HepG2 (cell line): ENCODE measurements around the gene ANO1. TPM values are rescaled to one million over a fixed set of nuclear protein-coding genes. Genes with fewer than 3 reads are reported as not detected.

Experiments used
- FOXP1 ChIP-seq, 2 experiments: fragments of 450-650 bp in 1 of 2; IDR thresholded peaks; 2 replicates each; pipeline ENCODE4 v1.6.1; 2017 to 2018; ENCODE audit warnings: antibody characterized with exemption in 1 of 2
- HHEX ChIP-seq: IDR thresholded peaks from 2 replicates; pipeline ENCODE4 v1.6.1; 2016; ENCODE audit warnings: control low read depth
- MAFF ChIP-seq: IDR thresholded peaks from 2 replicates; pipeline ENCODE4 v1.6.1; 2011; ENCODE audit warnings: low read depth, low read length, improper control_type of control experiment
- MAFK ChIP-seq, 2 experiments: IDR thresholded peaks in 1 of 2; conservative IDR thresholded peaks in 1 of 2; 2 replicates each; pipeline ENCODE4 v1.6.1; 2011; ENCODE audit warnings: improper control_type of control experiment in 2 of 2, low read length in 2 of 2
- MAZ ChIP-seq, 2 experiments: sonication (generic) in 1 of 2; formaldehyde crosslinking in 1 of 2; IDR thresholded peaks; 2 replicates each; pipeline versions ENCODE4 v1.5.0 to v1.6.1; 2012 to 2020; ENCODE audit warnings: low read depth in 2 of 2, mild to moderate bottlenecking in 2 of 2, borderline replicate concordance in 1 of 2, improper control_type of control experiment in 1 of 2, low read length in 1 of 2, missing genetic modification reagents in 1 of 2, moderate library complexity in 1 of 2
- MTF2 ChIP-seq: sonication (generic); formaldehyde crosslinking; IDR thresholded peaks from 2 replicates; pipeline ENCODE4 v1.5.0; 2020; ENCODE audit warnings: missing genetic modification reagents, borderline replicate concordance
- NR2F6 ChIP-seq, 2 experiments: IDR thresholded peaks; 2 replicates each; pipeline ENCODE4 v1.6.1; 2016; ENCODE audit warnings: antibody characterized with exemption in 1 of 2, mild to moderate bottlenecking in 1 of 2
- PATZ1 ChIP-seq: sonication (generic); formaldehyde crosslinking; IDR thresholded peaks from 2 replicates; pipeline ENCODE4 v1.4.0; 2020; ENCODE audit warnings: missing genetic modification reagents
- SRSF4 ChIP-seq: fragments of 200-400 bp; formaldehyde crosslinking; IDR thresholded peaks from one replicate; pipeline ENCODE4 v1.6.1; 2018; ENCODE audit warnings: mild to moderate bottlenecking, low read depth, low read length, moderate library complexity; ENCODE audit not compliant: poor library complexity, severe bottlenecking
- TFAP4 ChIP-seq: sonication (generic); IDR thresholded peaks from 2 replicates; pipeline ENCODE4 v1.6.1; 2016; ENCODE audit warnings: low read depth, borderline replicate concordance
- TP53 ChIP-seq: sonication (generic); formaldehyde crosslinking; conservative IDR thresholded peaks from 2 replicates; pipeline ENCODE4 v1.4.0; 2020; ENCODE audit warnings: missing genetic modification reagents
- YY1 ChIP-seq: IDR thresholded peaks from 2 replicates; pipeline ENCODE4 v1.6.1; 2011; ENCODE audit warnings: low read length, low read depth, moderate library complexity, mild to moderate bottlenecking; ENCODE audit not compliant: insufficient read depth, insufficient replicate concordance
- ZBTB46 ChIP-seq: sonication (generic); formaldehyde crosslinking; IDR thresholded peaks from 2 replicates; pipeline ENCODE4 v1.4.0; 2020; ENCODE audit warnings: mild to moderate bottlenecking, missing genetic modification reagents, borderline replicate concordance
- ZNF678 ChIP-seq: sonication (generic); formaldehyde crosslinking; IDR thresholded peaks from 2 replicates; pipeline ENCODE4 v1.4.0; 2020; ENCODE audit warnings: mild to moderate bottlenecking, missing genetic modification reagents
- ZNF772 ChIP-seq: sonication (generic); formaldehyde crosslinking; IDR thresholded peaks from 2 replicates; pipeline ENCODE4 v1.5.0; 2020; ENCODE audit warnings: mild to moderate bottlenecking, missing genetic modification reagents
- ZNF83 ChIP-seq: sonication (generic); formaldehyde crosslinking; IDR thresholded peaks from 2 replicates; pipeline ENCODE4 v1.4.0; 2020; ENCODE audit warnings: missing genetic modification reagents, mild to moderate bottlenecking, borderline replicate concordance
- ZSCAN9 ChIP-seq: IDR thresholded peaks from 2 replicates; pipeline ENCODE4 v1.6.1; 2016; ENCODE audit warnings: borderline replicate concordance
- polyA plus RNA-seq, 8 experiments: library from polyadenylated mRNA; depleted of rRNA in 3 of 8; stranded (reverse) in 7 of 8; unstranded in 1 of 8; fragments of >200 nt; fragmentation: Illumina TruSeq in 4 of 8; extraction: Trizol in 4 of 8; gene quantifications; 2 replicates each; pipeline versions ENCODE4 v1.2.1 to v1.2.3, GENCODE V29; 2011 to 2016; ENCODE audit warnings: low read depth in 4 of 8, missing spikeins in 1 of 8, mixed read lengths in 1 of 8; ENCODE audit not compliant: insufficient read depth in 1 of 8
- total RNA-seq, 5 experiments: library from RNA; depleted of rRNA; stranded (reverse); fragments of >200 nt; fragmentation: Illumina TruSeq; extraction: Trizol; gene quantifications; 2 replicates each; pipeline ENCODE4 v1.2.3, GENCODE V29; 2016; ENCODE audit warnings: low read depth in 1 of 5
- TF ChIP-seq, protein P1 (sequence below): sonication (generic); formaldehyde crosslinking; IDR thresholded peaks from 2 replicates; pipeline ENCODE4 v1.4.0; 2020; ENCODE audit warnings: missing genetic modification reagents, mild to moderate bottlenecking, borderline replicate concordance
- TF ChIP-seq, protein P2 (sequence below): IDR thresholded peaks from 2 replicates; pipeline ENCODE4 v1.6.1; 2016; ENCODE audit warnings: low read depth
- TF ChIP-seq, protein P3 (sequence below): IDR thresholded peaks from 2 replicates; pipeline ENCODE4 v1.6.1; 2016; ENCODE audit warnings: control low read depth

The ANO1 gene
- total and polyA plus RNA-seq, 2 of the 13 experiments (the other 11 are each of a cell fraction or from before 2014, with no cell fraction given): not detected

GRCh38 chr11:70176940-70177689 is 99.0 kb downstream of the ANO1 start (continued):
- TF ChIP-seq, protein P1, sequence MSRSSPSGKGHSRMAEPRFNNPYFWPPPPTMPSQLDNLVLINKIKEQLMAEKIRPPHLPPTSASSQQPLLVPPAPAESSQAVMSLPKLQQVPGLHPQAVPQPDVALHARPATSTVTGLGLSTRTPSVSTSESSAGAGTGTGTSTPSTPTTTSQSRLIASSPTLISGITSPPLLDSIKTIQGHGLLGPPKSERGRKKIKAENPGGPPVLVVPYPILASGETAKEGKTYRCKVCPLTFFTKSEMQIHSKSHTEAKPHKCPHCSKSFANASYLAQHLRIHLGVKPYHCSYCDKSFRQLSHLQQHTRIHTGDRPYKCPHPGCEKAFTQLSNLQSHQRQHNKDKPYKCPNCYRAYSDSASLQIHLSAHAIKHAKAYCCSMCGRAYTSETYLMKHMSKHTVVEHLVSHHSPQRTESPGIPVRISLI (CRISPR knock-in tag): no peak
- TF ChIP-seq YY1 (peak; percentile 70), ZBTB46 (CRISPR knock-in tag) (no peak), ZNF772 (CRISPR knock-in tag) (no peak), MAFK (conservative IDR thresholded peaks at IDR 0.05 in 1 of 2, IDR thresholded peaks at IDR 0.05 in 1 of 2; ENCODE audit: low read length in 2 of 2) (no peak), HHEX (CRISPR knock-in tag) (no peak), NR2F6 (IDR thresholded peaks at IDR 0.05) (no peak), NR2F6 (CRISPR knock-in tag; IDR thresholded peaks at IDR 0.05) (peak; percentile 30; the same call in 1 of the 2 replicates), ZNF678 (no peak), TP53 (CRISPR knock-in tag) (no peak), MTF2 (CRISPR knock-in tag) (no peak), SRSF4 (no peak), MAZ (IDR thresholded peaks at IDR 0.05; ENCODE audit: borderline replicate concordance, low read depth, low read length) (no peak), MAZ (CRISPR knock-in tag; IDR thresholded peaks at IDR 0.05; ENCODE audit: low read depth) (no peak), MAFF (no peak), TFAP4 (peak; percentile 46; the same call in 1 of the 2 replicates), FOXP1 (IDR thresholded peaks at IDR 0.05) (no peak), FOXP1 (CRISPR knock-in tag; IDR thresholded peaks at IDR 0.05) (no peak), ZNF83 (no peak), PATZ1 (no peak), ZSCAN9 (CRISPR knock-in tag) (no peak)
- TF ChIP-seq, protein P2, sequence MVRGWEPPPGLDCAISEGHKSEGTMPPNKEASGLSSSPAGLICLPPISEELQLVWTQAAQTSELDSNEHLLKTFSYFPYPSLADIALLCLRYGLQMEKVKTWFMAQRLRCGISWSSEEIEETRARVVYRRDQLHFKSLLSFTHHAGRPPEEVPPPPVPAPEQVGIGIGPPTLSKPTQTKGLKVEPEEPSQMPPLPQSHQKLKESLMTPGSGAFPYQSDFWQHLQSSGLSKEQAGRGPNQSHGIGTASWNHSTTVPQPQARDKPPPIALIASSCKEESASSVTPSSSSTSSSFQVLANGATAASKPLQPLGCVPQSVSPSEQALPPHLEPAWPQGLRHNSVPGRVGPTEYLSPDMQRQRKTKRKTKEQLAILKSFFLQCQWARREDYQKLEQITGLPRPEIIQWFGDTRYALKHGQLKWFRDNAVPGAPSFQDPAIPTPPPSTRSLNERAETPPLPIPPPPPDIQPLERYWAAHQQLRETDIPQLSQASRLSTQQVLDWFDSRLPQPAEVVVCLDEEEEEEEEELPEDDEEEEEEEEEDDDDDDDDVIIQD (CRISPR knock-in tag): no peak
- TF ChIP-seq, protein P3, sequence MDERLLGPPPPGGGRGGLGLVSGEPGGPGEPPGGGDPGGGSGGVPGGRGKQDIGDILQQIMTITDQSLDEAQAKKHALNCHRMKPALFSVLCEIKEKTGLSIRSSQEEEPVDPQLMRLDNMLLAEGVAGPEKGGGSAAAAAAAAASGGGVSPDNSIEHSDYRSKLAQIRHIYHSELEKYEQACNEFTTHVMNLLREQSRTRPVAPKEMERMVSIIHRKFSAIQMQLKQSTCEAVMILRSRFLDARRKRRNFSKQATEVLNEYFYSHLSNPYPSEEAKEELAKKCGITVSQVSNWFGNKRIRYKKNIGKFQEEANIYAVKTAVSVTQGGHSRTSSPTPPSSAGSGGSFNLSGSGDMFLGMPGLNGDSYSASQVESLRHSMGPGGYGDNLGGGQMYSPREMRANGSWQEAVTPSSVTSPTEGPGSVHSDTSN: no peak
